Hindlimb muscle (tissue), 1 donor: ENCODE measurements around the gene SPINK8. TPM values are rescaled to one million over a fixed set of nuclear protein-coding genes. Genes with fewer than 3 reads are reported as not detected.
A peak's percentile ranks its signal among the peaks of the same experiment; 100 is the strongest.
"Not testable (repeated sequence)": the region's sequence is repeated elsewhere in the genome, so short reads cannot be mapped to it uniquely, and the experiment has no call there.

ENCODE experiments used
- DNase-seq: peaks from one replicate; pipeline ENCODE4 v3.0.0-alpha.2; 2013
- polyA plus RNA-seq: library from polyadenylated mRNA; unstranded; fragments of 120-200 nt; gene quantifications from one replicate; pipeline ENCODE4 v1.2.1, GENCODE V29; 2013; ENCODE audit not compliant: insufficient read length

SPINK8 gene
- not detected for polyA plus RNA-seq

- DNase-seq, result not testable (repeated sequence)
Observed at GRCh38 chr3:48333346-48334245, at the start of gene SPINK8. Gene SPINK8 (minus strand): TSS chr3:48333661. CDS start chr3:48328341, 5,320 bp downstream.

- no peak for DNase-seq
Observed at GRCh38 chr3:48372862-48373435, 39.5 kb upstream of the SPINK8 start.

GRCh38 chr3:48372377-48372770, 38.9 kb upstream of the SPINK8 start:
- no peak for DNase-seq

GRCh38 chr3:48371651-48372376, 38.4 kb upstream of the SPINK8 start, which contains the start of gene FBXW12:
Gene FBXW12 (plus strand): TSS chr3:48372219. CDS start chr3:48372768, 549 bp downstream.
- no peak for DNase-seq

- no peak for DNase-seq
Observed at GRCh38 chr3:48370333-48370713, 36.9 kb upstream of the SPINK8 start.

- no peak for DNase-seq
Observed at GRCh38 chr3:48369693-48370332, 36.4 kb upstream of the SPINK8 start.

GRCh38 chr3:48367201-48367600, 33.7 kb upstream of the SPINK8 start:
- DNase-seq, result peak; percentile 6

- DNase-seq, result no peak
Observed at GRCh38 chr3:48364840-48365239, 31.4 kb upstream of the SPINK8 start.

- no peak for DNase-seq
Observed at GRCh38 chr3:48361928-48362327, 28.5 kb upstream of the SPINK8 start.

GRCh38 chr3:48356419-48356818, 23.0 kb upstream of the SPINK8 start:
- DNase-seq, result no peak

GRCh38 chr3:48353987-48354386, 20.5 kb upstream of the SPINK8 start:
- no peak for DNase-seq

- no peak for DNase-seq
Observed at GRCh38 chr3:48352546-48352945, 19.1 kb upstream of the SPINK8 start.

- no peak for DNase-seq
Observed at GRCh38 chr3:48347500-48347899, 14.0 kb upstream of the SPINK8 start.

GRCh38 chr3:48345946-48346572, 12.6 kb upstream of the SPINK8 start:
- DNase-seq, result no peak

GRCh38 chr3:48344867-48345507, 11.5 kb upstream of the SPINK8 start:
- DNase-seq, result no peak

GRCh38 chr3:48343432-48343831, 10.0 kb upstream of the SPINK8 start:
- no peak for DNase-seq

- DNase-seq, result no peak
Observed at GRCh38 chr3:48338635-48339034, 5.2 kb upstream of the SPINK8 start.

GRCh38 chr3:48337536-48337935, 4.1 kb upstream of the SPINK8 start:
- DNase-seq, result not testable (repeated sequence)

- not testable (repeated sequence) for DNase-seq
Observed at GRCh38 chr3:48335286-48335685, 1.8 kb upstream of the SPINK8 start.

- no peak for DNase-seq
Observed at GRCh38 chr3:48334605-48335004, 1.1 kb upstream of the SPINK8 start.

GRCh38 chr3:48331706-48332435, 1.6 kb downstream of the SPINK8 start:
- not testable (repeated sequence) for DNase-seq
